GM12878 (cell line): ENCODE data around the gene ZSCAN18. TPM values are rescaled to one million over a fixed set of nuclear protein-coding genes. Genes with fewer than 3 reads are reported as not detected.

Experiments
- ATAC-seq: fragments of 200-7000 bp; cut with Tn5 transposase; 3 replicates; pipeline ENCODE4 v1.9.1; 2020; ENCODE audit warnings: mild to moderate bottlenecking, moderate library complexity
- BruUV-seq: library from RNA; stranded (reverse); fragments of 400-500 nt; replicated peaks from 2 replicates; lab custom pipeline; 2021; lab: Mats Ljungman, UMichigan
- CTCF ChIA-PET: fragments of 300-600 bp; sonication (Branson Sonifier 250); formaldehyde crosslinking; extraction: SDS; loops from one replicate; lab custom pipeline; 2021; ENCODE audit warnings: inconsistent platforms; lab: Yijun Ruan, JAX
- POLR2A ChIA-PET: fragments of 350-600 bp; formaldehyde crosslinking; extraction: SDS; loops from one replicate; lab custom pipeline; 2021; ENCODE audit warnings: inconsistent platforms; lab: Charles Lee
- RAD21 ChIA-PET: fragments of 300-600 bp; sonication (Branson Sonifier 250); formaldehyde crosslinking; loops from one replicate; lab custom pipeline; 2023; ENCODE audit warnings: antibody characterized with exemption; ENCODE audit not compliant: unreplicated experiment; lab: Charles Lee
- SMC1A ChIA-PET: fragments of 300-600 bp; sonication (Branson Sonifier 250); formaldehyde crosslinking; loops from one replicate; lab custom pipeline; 2023; ENCODE audit not compliant: unreplicated experiment, uncharacterized antibody; lab: Charles Lee
- DNase-seq: peaks from one replicate; pipeline ENCODE4 v3.0.0-alpha.2; 2011; ENCODE audit warnings: low read depth, low spot score
- FAIRE-seq: peaks from 3 replicates; lab custom pipeline; 2011; peaks lifted over from hg19 to GRCh38; lab: Jason Lieb, UNC
- H2AFZ ChIP-seq: 2 replicates; pipeline ENCODE4 v1.6.0; 2011; ENCODE audit warnings: low read depth, low read length, control low read depth; ENCODE audit not compliant: control insufficient read depth
- H3K27ac ChIP-seq: 2 replicates; pipeline ENCODE4 v1.5.1; 2011; ENCODE audit warnings: control low read depth; ENCODE audit not compliant: control insufficient read depth, insufficient read depth
- H3K27me3 ChIP-seq, 2 experiments: replicated peaks in 1 of 2; 2 replicates each; pipeline versions ENCODE4 v1.6.0 to v1.6.1; 2011; ENCODE audit warnings: low read length in 1 of 2; ENCODE audit not compliant: control insufficient read depth in 2 of 2, insufficient read depth in 2 of 2
- H3K36me3 ChIP-seq, 2 experiments: 2 replicates each; pipeline ENCODE4 v1.5.1; 2011; ENCODE audit warnings: low read length in 1 of 2; ENCODE audit not compliant: control insufficient read depth in 2 of 2, insufficient read depth in 2 of 2
- H3K4me1 ChIP-seq: 2 replicates; pipeline ENCODE4 v1.6.1; 2011; ENCODE audit warnings: mild to moderate bottlenecking, low read length, moderate library complexity, mixed read lengths; ENCODE audit not compliant: control insufficient read depth, insufficient read depth
- H3K4me2 ChIP-seq: 2 replicates; pipeline ENCODE4 v1.6.0; 2011; ENCODE audit warnings: control low read depth; ENCODE audit not compliant: control insufficient read depth, insufficient read depth
- H3K4me3 ChIP-seq: fragments of 200-600 bp; sonication (generic); 2 replicates; pipeline ENCODE4 v1.5.1; 2016
- H3K79me2 ChIP-seq: 2 replicates; pipeline ENCODE4 v1.6.0; 2011; ENCODE audit warnings: low read length; ENCODE audit not compliant: control insufficient read depth, insufficient read depth
- H3K9ac ChIP-seq: 2 replicates; pipeline ENCODE4 v1.8.0; 2011; ENCODE audit warnings: low read length, control low read depth, mixed read lengths; ENCODE audit not compliant: control insufficient read depth, insufficient read depth
- H3K9me3 ChIP-seq: replicated peaks from 3 replicates; pipeline ENCODE4 v1.5.1; 2011; ENCODE audit warnings: mild to moderate bottlenecking, low read length; ENCODE audit not compliant: control insufficient read depth, insufficient read depth
- H4K20me1 ChIP-seq: 2 replicates; pipeline ENCODE4 v1.6.0; 2011; ENCODE audit not compliant: control insufficient read depth, insufficient read depth
- ASH2L ChIP-seq: fragments of 300-600, 200-600 bp; sonication (generic); IDR thresholded peaks from 2 replicates; pipeline ENCODE4 v1.6.1; 2017; ENCODE audit warnings: low read depth, mild to moderate bottlenecking, borderline replicate concordance
- ATF3 ChIP-seq: IDR thresholded peaks from 2 replicates; pipeline ENCODE4 v1.6.1; 2011; ENCODE audit warnings: low read depth, mild to moderate bottlenecking, low read length, moderate library complexity, borderline replicate concordance; ENCODE audit errors: extremely low read depth
- CBX5 ChIP-seq: sonication (generic); IDR thresholded peaks from 2 replicates; pipeline ENCODE4 v1.6.1; 2016; ENCODE audit warnings: low read depth, moderate library complexity, mild to moderate bottlenecking, inconsistent platforms
- CHD1 ChIP-seq: IDR thresholded peaks from 2 replicates; pipeline ENCODE4 v1.6.1; 2012; ENCODE audit warnings: low read depth, low read length, improper control_type of control experiment
- CTCF ChIP-seq, 3 experiments: IDR thresholded peaks in 2 of 3; conservative IDR thresholded peaks in 1 of 3; 2 replicates each; pipeline ENCODE4 v1.5.1; 2011; ENCODE audit warnings: low read depth in 3 of 3, low read length in 3 of 3, mild to moderate bottlenecking in 3 of 3, control low read depth in 2 of 3, moderate library complexity in 2 of 3, inconsistent platforms in 1 of 3, mixed read lengths in 1 of 3; ENCODE audit not compliant: control insufficient read depth in 2 of 3, insufficient read depth in 1 of 3; ENCODE audit errors: extremely low read depth in 1 of 3
- E2F8 ChIP-seq: fragments of 450-650 bp; IDR thresholded peaks from 2 replicates; pipeline ENCODE4 v1.6.1; 2018; ENCODE audit warnings: mild to moderate bottlenecking, low read depth, moderate library complexity; ENCODE audit not compliant: partially characterized antibody
- HDAC6 ChIP-seq: fragments of 200-600 bp; sonication (generic); IDR thresholded peaks from one replicate; pipeline ENCODE4 v1.8.0; 2017; ENCODE audit warnings: antibody characterized with exemption; ENCODE audit not compliant: unreplicated experiment
- MYB ChIP-seq: fragments of 150-350 bp; IDR thresholded peaks from 2 replicates; pipeline ENCODE4 v1.6.1; 2014; ENCODE audit warnings: mild to moderate bottlenecking, low read depth, low read length, borderline replicate concordance
- MYC ChIP-seq: IDR thresholded peaks from 2 replicates; pipeline ENCODE4 v1.6.1; 2011; ENCODE audit warnings: mild to moderate bottlenecking, low read length, moderate library complexity, inconsistent platforms; ENCODE audit not compliant: insufficient read depth, insufficient replicate concordance, insufficient read length, severe bottlenecking
- NBN ChIP-seq: fragments of 450-650 bp; IDR thresholded peaks from 2 replicates; pipeline ENCODE4 v1.6.1; 2016
- SIN3A ChIP-seq: IDR thresholded peaks from 2 replicates; pipeline ENCODE4 v1.6.1; 2012; ENCODE audit warnings: low read depth, low read length, improper control_type of control experiment
- TBL1XR1 ChIP-seq: IDR thresholded peaks from 2 replicates; pipeline ENCODE4 v1.6.1; 2012; ENCODE audit warnings: low read depth, low read length, improper control_type of control experiment
- TCF7 ChIP-seq: IDR thresholded peaks from 2 replicates; pipeline ENCODE4 v1.6.1; 2014; ENCODE audit warnings: antibody characterized with exemption, borderline replicate concordance
- ZBTB40 ChIP-seq: fragments of 450-650 bp; IDR thresholded peaks from 2 replicates; pipeline ENCODE4 v1.6.1; 2016; ENCODE audit warnings: mild to moderate bottlenecking, moderate library complexity, borderline replicate concordance
- ZNF622 ChIP-seq: fragments of 450-650 bp; IDR thresholded peaks from 2 replicates; pipeline ENCODE4 v1.6.1; 2017; ENCODE audit warnings: mild to moderate bottlenecking, inconsistent platforms
- WGBS: methylation state at CpG from one replicate; pipeline ENCODE4 v1.1.6; 2016; ENCODE audit warnings: low lambda C conversion rate; ENCODE audit not compliant: insufficient replicate concordance, insufficient coverage; ENCODE audit errors: missing lambda C conversion rate; 5-methylcytosine and 5-hydroxymethylcytosine counted together
- in situ Hi-C: fragments of 300-500 bp; cut with MboI; formaldehyde crosslinking; loops from 9 replicates; pipeline ENCODE4 v1.14.3; 2018; ENCODE audit warnings: mixed read lengths
- intact Hi-C: fragments of 100-400 bp; cut with micrococcal nuclease; formaldehyde crosslinking; loops from one replicate; pipeline ENCODE4 v1.14.2; 2022; ENCODE audit not compliant: unreplicated experiment
- polyA plus RNA-seq, 11 experiments: library from polyadenylated mRNA; depleted of rRNA in 4 of 11; unstranded in 6 of 11; stranded (reverse) in 5 of 11; fragments of >200 nt; fragmentation: Nextera tagmentation in 4 of 11; fragmentation: Illumina TruSeq in 1 of 11; extraction: Ambion mirVana in 4 of 11; extraction: Trizol in 1 of 11; gene quantifications; 1 replicate in 1 of 11; 2 replicates in 10 of 11; pipeline versions ENCODE4 v1.2.1 to v1.2.3, GENCODE V29; 2011 to 2016; ENCODE audit warnings: inconsistent platforms in 2 of 11, missing spikeins in 2 of 11, low read depth in 1 of 11
- total RNA-seq, 4 experiments: library from RNA; depleted of rRNA in 3 of 4; stranded (reverse); fragments of >200 nt in 3 of 4; fragmentation: Illumina TruSeq in 1 of 4; extraction: Trizol in 1 of 4; gene quantifications; 2 replicates each; pipeline versions ENCODE4 v1.2.1 to v1.2.3, GENCODE V29; 2013 to 2021

The ZSCAN18 gene
- total and polyA plus RNA-seq, 10 of the 15 experiments (the other 5 are each of a cell fraction or from before 2014, with no cell fraction given), result 0.64 TPM; not detected in 8

- Histone ChIP-seq H3K9ac (no peak overlapping the region), H3K4me3 (no peak overlapping the region), H3K27me3 (no peaks in the 10 kb centered on the region), H3K4me1 (no peaks in the 10 kb centered on the region), H3K36me3 (no peaks in the 10 kb centered on the region), H3K4me2 (no peak overlapping the region), H3K9me3 (peaks cover 1% of the 10 kb centered on the region; the same call in 1 of the 3 replicates), H2AFZ (no peak overlapping the region), H3K27ac (no peak overlapping the region), H4K20me1 (no peaks in the 10 kb centered on the region), H3K79me2 (no peaks in the 10 kb centered on the region)
- intact Hi-C loops, result no loop called here
- POLR2A ChIA-PET, result no interaction called here
- in situ Hi-C loops, result no loop called here
- CTCF ChIA-PET, result no interaction called here
- 83% methylated on average over 29 of the region's 29 CpGs for WGBS
- FAIRE-seq (no peak), ATAC-seq (no peak), DNase-seq (no peak)
- SMC1A ChIA-PET, result no interaction called here
- BruUV-seq, result no TSS peak
- RAD21 ChIA-PET, result no interaction called here
- TF ChIP-seq ZBTB40 (no peak), ATF3 (no peak), ZNF622 (no peak), TCF7 (no peak), CBX5 (no peak), HDAC6 (no peak), E2F8 (no peak), NBN (no peak), TBL1XR1 (no peak), ASH2L (no peak), MYB (no peak), CHD1 (no peak), MYC (no peak), SIN3A (no peak), CTCF (IDR thresholded peaks at IDR 0.05 in 2 of 3, conservative IDR thresholded peaks at IDR 0.05 in 1 of 3; ENCODE audit: control insufficient read depth in 2 of 3, extremely low read depth in 1 of 3, insufficient read depth in 1 of 3, low read depth in 3 of 3, low read length in 3 of 3) (no peak)
These were observed 12.6 kb downstream of the ZSCAN18 start for GRCh38 chr19:58085348-58085875.
